ENCODE measurements around the gene SYT13. TPM values are rescaled to one million over a fixed set of nuclear protein-coding genes. Genes with fewer than 3 reads are reported as not detected.

The SYT13 gene
- total and polyA plus RNA-seq, 8 donors = 0.21 to 5.5 (median 4.4) TPM

GRCh38 chr11:45272701-45273100, 13.4 kb downstream of the SYT13 start:
- intact Hi-C loops (cut with DNase I) = loop anchor here in 1 of 2 donors (10.0 kb wide), 1 partner anchor 348 kb away; no protein-coding TSS in a partner anchor
- Histone ChIP-seq H3K4me1 (no peaks in the 10 kb centered on the region), H3K4me3 (no peak overlapping the region), H3K36me3 (no peaks in the 10 kb centered on the region), H3K27ac (no peak overlapping the region), H3K9me3 (no peaks in the 10 kb centered on the region), H3K27me3 (peaks cover 0 to 12% of the 10 kb centered on the region in 2 donors)
- no peak for DNase-seq
- no peak for ATAC-seq
- TF ChIP-seq CTCF (IDR thresholded peaks at IDR 0.05) = no peak

GRCh38 chr11:45270946-45271716, 15.0 kb downstream of the SYT13 start:
- intact Hi-C loops (cut with DNase I) = loop anchor here in 1 of 2 donors (10.0 kb wide), 1 partner anchor 346 kb away; no protein-coding TSS in a partner anchor
- TF ChIP-seq CTCF (IDR thresholded peaks at IDR 0.05) = no peak

GRCh38 chr11:45269678-45270077, 16.5 kb downstream of the SYT13 start:
- H3K27ac ChIP-seq = no peak overlapping the region
- H3K36me3 ChIP-seq = no peaks in the 10 kb centered on the region
- H3K4me1 ChIP-seq = no peaks in the 10 kb centered on the region
- peaks cover 0 to 21% of the 10 kb centered on the region in 2 donors for H3K27me3 ChIP-seq
- DNase-seq = no peak
- no peak for TF ChIP-seq CTCF (IDR thresholded peaks at IDR 0.05)
- no peaks in the 10 kb centered on the region for H3K9me3 ChIP-seq
- no peak for ATAC-seq
- H3K4me3 ChIP-seq = no peak overlapping the region
- intact Hi-C loops (cut with DNase I) = loop anchor here in 1 of 2 donors (10.0 kb wide), 1 partner anchor 345 kb away; no protein-coding TSS in a partner anchor

More at GRCh38 chr11:45270946-45271716, 15.0 kb downstream of the SYT13 start:
- H3K36me3 ChIP-seq = no peaks in the 10 kb centered on the region
- H3K9me3 ChIP-seq = no peaks in the 10 kb centered on the region
- H3K4me1 ChIP-seq = no peaks in the 10 kb centered on the region
- DNase-seq (no peak), ATAC-seq (no peak)
- peaks cover 0 to 16% of the 10 kb centered on the region in 2 donors for H3K27me3 ChIP-seq
- H3K4me3 ChIP-seq = no peak overlapping the region
- no peak overlapping the region for H3K27ac ChIP-seq

- DNase-seq (no peak), ATAC-seq (no peak)
- Histone ChIP-seq H3K9me3 (no peaks in the 10 kb centered on the region), H3K36me3 (no peaks in the 10 kb centered on the region), H3K27me3 (peaks cover 0 to 26% of the 10 kb centered on the region in 2 donors), H3K4me1 (no peaks in the 10 kb centered on the region), H3K4me3 (no peak overlapping the region), H3K27ac (no peak overlapping the region)
- no peak for TF ChIP-seq CTCF (IDR thresholded peaks at IDR 0.05)
- intact Hi-C loops (cut with DNase I) = no loop called here
Measured at GRCh38 chr11:45267652-45268299, 18.4 kb downstream of the SYT13 start.

- Histone ChIP-seq H3K27ac (no peak overlapping the region), H3K4me3 (no peak overlapping the region), H3K4me1 (no peaks in the 10 kb centered on the region), H3K27me3 (peaks cover 0 to 26% of the 10 kb centered on the region in 2 donors), H3K36me3 (no peaks in the 10 kb centered on the region), H3K9me3 (no peaks in the 10 kb centered on the region)
- DNase-seq (no peak), ATAC-seq (no peak)
- TF ChIP-seq CTCF (IDR thresholded peaks at IDR 0.05) = no peak
- intact Hi-C loops (cut with DNase I) = no loop called here
Measured at GRCh38 chr11:45267052-45267451, 19.1 kb downstream of the SYT13 start.

Measured in left lung (tissue), 10 donors.